OCI-LY1 (cell line): ENCODE results near the gene GLI3.

Experiments used
- EZH2 ChIP-seq: fragments of 200-600 bp; sonication (generic), shearing (Covaris generic); IDR thresholded peaks from 2 replicates; pipeline ENCODE4 v1.8.0; 2017; ENCODE audit warnings: borderline replicate concordance, mixed run types, mild to moderate bottlenecking, antibody characterized with exemption, low read length, moderate library complexity, mixed read lengths
- TF ChIP-seq, protein P1 (sequence below): fragments of 200-600 bp; sonication (generic), shearing (Covaris generic); IDR thresholded peaks from 2 replicates; pipeline ENCODE4 v1.5.1; 2017; ENCODE audit warnings: mild to moderate bottlenecking, antibody characterized with exemption, low read length, moderate library complexity, mixed read lengths

DNA sequence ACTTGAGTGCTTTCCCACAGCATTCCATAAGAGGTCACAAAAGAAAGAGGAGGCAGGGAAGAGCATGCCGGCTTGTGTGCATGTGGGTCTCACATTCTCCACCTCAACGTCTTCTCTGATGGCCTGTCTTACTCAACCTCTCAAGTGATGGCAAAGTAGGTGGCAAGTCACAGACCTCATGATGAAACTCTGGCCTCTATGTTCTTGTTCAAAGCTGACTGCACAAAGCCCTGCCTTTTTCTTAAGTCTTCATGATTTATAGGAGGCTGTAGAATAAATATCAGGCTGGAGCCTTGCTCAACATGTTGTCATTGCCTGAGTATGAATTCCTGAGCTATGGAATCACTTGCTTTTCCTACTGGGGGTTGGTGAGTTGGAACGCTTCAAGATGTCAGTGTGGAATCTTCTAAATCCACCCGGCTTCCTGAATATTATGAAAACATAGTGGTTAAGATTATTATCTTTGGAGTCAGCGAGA, 320.5 kb downstream of the GLI3 start:
- no peak for TF ChIP-seq EZH2
- TF ChIP-seq, protein P1, sequence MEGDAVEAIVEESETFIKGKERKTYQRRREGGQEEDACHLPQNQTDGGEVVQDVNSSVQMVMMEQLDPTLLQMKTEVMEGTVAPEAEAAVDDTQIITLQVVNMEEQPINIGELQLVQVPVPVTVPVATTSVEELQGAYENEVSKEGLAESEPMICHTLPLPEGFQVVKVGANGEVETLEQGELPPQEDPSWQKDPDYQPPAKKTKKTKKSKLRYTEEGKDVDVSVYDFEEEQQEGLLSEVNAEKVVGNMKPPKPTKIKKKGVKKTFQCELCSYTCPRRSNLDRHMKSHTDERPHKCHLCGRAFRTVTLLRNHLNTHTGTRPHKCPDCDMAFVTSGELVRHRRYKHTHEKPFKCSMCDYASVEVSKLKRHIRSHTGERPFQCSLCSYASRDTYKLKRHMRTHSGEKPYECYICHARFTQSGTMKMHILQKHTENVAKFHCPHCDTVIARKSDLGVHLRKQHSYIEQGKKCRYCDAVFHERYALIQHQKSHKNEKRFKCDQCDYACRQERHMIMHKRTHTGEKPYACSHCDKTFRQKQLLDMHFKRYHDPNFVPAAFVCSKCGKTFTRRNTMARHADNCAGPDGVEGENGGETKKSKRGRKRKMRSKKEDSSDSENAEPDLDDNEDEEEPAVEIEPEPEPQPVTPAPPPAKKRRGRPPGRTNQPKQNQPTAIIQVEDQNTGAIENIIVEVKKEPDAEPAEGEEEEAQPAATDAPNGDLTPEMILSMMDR, result no peak
